IPS-15b (cell line): ENCODE measurements around the gene PHF12.

Experiments used
- H3K27me3 ChIP-seq: one replicate; pipeline ENCODE4 v1.6.1; 2013; ENCODE audit warnings: low read length; ENCODE audit not compliant: control insufficient read depth, insufficient read depth
- H3K36me3 ChIP-seq: one replicate; pipeline ENCODE4 v1.6.1; 2013; ENCODE audit warnings: low read length; ENCODE audit not compliant: control insufficient read depth, insufficient read depth
- H3K4me1 ChIP-seq: one replicate; pipeline ENCODE4 v1.6.1; 2013; ENCODE audit warnings: mild to moderate bottlenecking, low read length; ENCODE audit not compliant: control insufficient read depth, insufficient read depth
- H3K4me3 ChIP-seq: one replicate; pipeline ENCODE4 v1.5.1; 2013; ENCODE audit warnings: low read depth, low read length
- H3K9ac ChIP-seq: one replicate; pipeline ENCODE4 v1.6.1; 2013; ENCODE audit warnings: low read depth, mild to moderate bottlenecking, low read length
- H3K9me3 ChIP-seq: one replicate; pipeline ENCODE4 v1.6.1; 2013; ENCODE audit warnings: mild to moderate bottlenecking, low read length; ENCODE audit not compliant: control insufficient read depth, insufficient read depth

Gene PHF12

GRCh38 chr17:28986714-28987655, 35.7 kb upstream of the PHF12 start:
- Histone ChIP-seq H3K9ac (no peak overlapping the region), H3K4me3 (peak overlapping the region; percentile 4), H3K9me3 (no peaks in the 10 kb centered on the region), H3K4me1 (peaks cover 5% of the 10 kb centered on the region), H3K36me3 (no peaks in the 10 kb centered on the region), H3K27me3 (peaks cover 7% of the 10 kb centered on the region)

- Histone ChIP-seq H3K4me1 (peaks cover 5% of the 10 kb centered on the region), H3K36me3 (no peaks in the 10 kb centered on the region), H3K9me3 (no peaks in the 10 kb centered on the region), H3K4me3 (peak overlapping the region; percentile 4), H3K9ac (no peak overlapping the region), H3K27me3 (peaks cover 7% of the 10 kb centered on the region)
Observed at GRCh38 chr17:28985950-28986713, 34.8 kb upstream of the PHF12 start.

GRCh38 chr17:28983286-28984230, 32.2 kb upstream of the PHF12 start:
- Histone ChIP-seq H3K27me3 (peaks cover 10% of the 10 kb centered on the region), H3K4me3 (no peak overlapping the region), H3K9me3 (no peaks in the 10 kb centered on the region), H3K4me1 (peaks cover 5% of the 10 kb centered on the region), H3K9ac (no peak overlapping the region), H3K36me3 (no peaks in the 10 kb centered on the region)

- H3K36me3 ChIP-seq: no peaks in the 10 kb centered on the region
- H3K4me3 ChIP-seq: no peak overlapping the region
- H3K27me3 ChIP-seq: peaks cover 7% of the 10 kb centered on the region
Observed at GRCh38 chr17:28982131-28982793, 30.9 kb upstream of the PHF12 start.

DNA sequence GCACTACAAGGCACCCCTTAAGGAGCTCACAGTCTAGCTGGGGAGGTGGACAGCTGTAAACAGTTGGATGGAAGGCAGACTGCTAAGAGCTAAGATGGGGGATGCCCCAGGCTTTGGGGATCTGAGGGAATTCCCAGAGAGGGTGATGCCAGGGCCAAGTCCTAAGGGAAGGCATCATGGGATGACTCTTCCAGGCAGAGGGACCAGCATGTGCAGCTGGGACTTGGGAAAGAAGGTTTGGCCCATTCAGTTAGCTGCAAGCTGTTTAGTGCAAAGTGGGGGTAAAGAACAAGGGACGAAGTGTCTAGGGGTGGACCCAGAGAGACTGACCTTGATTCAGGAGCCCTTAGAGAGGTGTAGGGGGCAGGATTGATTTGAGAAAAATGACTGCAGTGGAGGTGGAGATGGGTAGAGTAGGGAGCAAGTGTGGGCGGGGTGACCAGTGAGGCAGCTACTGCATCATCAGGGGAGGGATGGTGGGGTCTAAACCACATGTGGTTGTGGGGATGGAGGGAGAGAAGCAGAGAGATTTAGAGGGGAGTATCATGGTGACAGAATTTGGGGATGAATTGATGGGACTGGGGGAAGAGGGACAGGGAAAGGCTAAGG, 27.1 kb upstream of the PHF12 start:
- Histone ChIP-seq H3K36me3 (no peaks in the 10 kb centered on the region), H3K9ac (no peak overlapping the region), H3K4me1 (no peaks in the 10 kb centered on the region), H3K9me3 (no peaks in the 10 kb centered on the region), H3K27me3 (peaks cover 2% of the 10 kb centered on the region), H3K4me3 (no peak overlapping the region)

More at GRCh38 chr17:28982131-28982793, 30.9 kb upstream of the PHF12 start:
- H3K9me3 ChIP-seq: no peaks in the 10 kb centered on the region
- H3K4me1 ChIP-seq: peaks cover 5% of the 10 kb centered on the region
- no peak overlapping the region for H3K9ac ChIP-seq

- Histone ChIP-seq H3K4me3 (no peak overlapping the region), H3K9ac (no peak overlapping the region), H3K36me3 (no peaks in the 10 kb centered on the region), H3K27me3 (peaks cover 2% of the 10 kb centered on the region), H3K4me1 (no peaks in the 10 kb centered on the region), H3K9me3 (no peaks in the 10 kb centered on the region)
Observed at GRCh38 chr17:28977659-28978355, 26.5 kb upstream of the PHF12 start.

GRCh38 chr17:28975646-28976045, 24.3 kb upstream of the PHF12 start:
- H3K9ac ChIP-seq: no peak overlapping the region
- H3K27me3 ChIP-seq: peaks cover 2% of the 10 kb centered on the region
- H3K4me3 ChIP-seq: no peak overlapping the region
- H3K9me3 ChIP-seq: no peaks in the 10 kb centered on the region
- H3K4me1 ChIP-seq: no peaks in the 10 kb centered on the region
- no peaks in the 10 kb centered on the region for H3K36me3 ChIP-seq

DNA sequence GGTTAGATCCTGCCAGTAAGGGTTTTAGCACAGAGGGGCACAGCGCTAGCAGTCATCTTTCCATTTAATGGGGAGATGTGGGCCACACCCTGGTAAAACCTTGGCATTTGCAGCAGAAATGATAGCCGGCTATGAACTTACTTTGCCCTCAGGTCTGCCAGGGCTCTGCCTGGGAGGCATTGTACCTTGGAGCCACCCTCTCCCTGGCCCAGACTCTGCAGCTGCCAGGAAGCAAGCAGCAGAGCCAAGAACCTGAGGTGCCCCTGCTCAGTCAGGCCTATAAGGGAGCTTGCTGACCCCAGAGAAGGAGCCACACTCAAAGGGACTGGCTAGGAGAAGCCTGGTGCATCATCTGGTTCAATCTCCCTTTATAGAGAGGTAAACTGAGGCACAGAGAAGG, 23.7 kb upstream of the PHF12 start:
- Histone ChIP-seq H3K27me3 (peaks cover 2% of the 10 kb centered on the region), H3K4me1 (no peaks in the 10 kb centered on the region), H3K36me3 (no peaks in the 10 kb centered on the region)

GRCh38 chr17:28974451-28974850, 23.1 kb upstream of the PHF12 start:
- no peaks in the 10 kb centered on the region for H3K9me3 ChIP-seq
- no peak overlapping the region for H3K4me3 ChIP-seq
- H3K36me3 ChIP-seq: no peaks in the 10 kb centered on the region
- H3K27me3 ChIP-seq: peaks cover 2% of the 10 kb centered on the region
- H3K4me1 ChIP-seq: peaks cover under 1% of the 10 kb centered on the region
- H3K9ac ChIP-seq: peak overlapping the region; percentile 47

More for the DNA sequence above, 23.7 kb upstream of the PHF12 start:
- Histone ChIP-seq H3K9ac (no peak overlapping the region), H3K4me3 (no peak overlapping the region), H3K9me3 (no peaks in the 10 kb centered on the region)

- H3K9me3 ChIP-seq: no peaks in the 10 kb centered on the region
- peaks cover 10% of the 10 kb centered on the region for H3K4me1 ChIP-seq
- H3K27me3 ChIP-seq: no peaks in the 10 kb centered on the region
- no peak overlapping the region for H3K4me3 ChIP-seq
- no peak overlapping the region for H3K9ac ChIP-seq
- H3K36me3 ChIP-seq: no peaks in the 10 kb centered on the region
Observed at GRCh38 chr17:28973425-28973824, 22.1 kb upstream of the PHF12 start.
